ENCODE results near the gene CNTNAP4.

GRCh38 chr16:76486740-76487139 lies 209.5 kb downstream of the CNTNAP4 start:
- TF ChIP-seq CTCF (IDR thresholded peaks at IDR 0.05; ENCODE audit: poor library complexity) (no peak), EZH2 (IDR thresholded peaks at IDR 0.05; ENCODE audit: borderline replicate concordance) (no peak)
